Activated T-cell treated with anti-CD3 and anti-CD28 coated beads, Interleukin-2, amount 50 U/mL, for 24 hours (primary cell): ENCODE results near the gene ARHGAP24.

ENCODE experiments used
- DNase-seq: peaks from one replicate; pipeline ENCODE4 v3.0.0-alpha.2; 2020
- H3K27ac Mint-ChIP-seq: 2 replicates; pipeline ENCODE4 v1.8.0; 2020; ENCODE audit warnings: mild to moderate bottlenecking, mixed read lengths
- H3K27me3 Mint-ChIP-seq: 2 replicates; pipeline ENCODE4 v1.8.0; 2020; ENCODE audit warnings: mixed read lengths
- H3K36me3 Mint-ChIP-seq: 2 replicates; pipeline ENCODE4 v1.8.0; 2020; ENCODE audit warnings: low read depth, mixed read lengths
- H3K4me1 Mint-ChIP-seq: 2 replicates; pipeline ENCODE4 v1.8.0; 2020; ENCODE audit warnings: low read depth, mixed read lengths
- H3K4me3 Mint-ChIP-seq: 2 replicates; pipeline ENCODE4 v1.8.0; 2020; ENCODE audit warnings: mild to moderate bottlenecking, moderate library complexity, mixed read lengths
- H3K9me3 Mint-ChIP-seq: 2 replicates; pipeline ENCODE4 v1.8.0; 2020; ENCODE audit warnings: mixed read lengths

ARHGAP24 gene

GRCh38 chr4:85459736-85460135, 15.2 kb upstream of the ARHGAP24 start:
- DNase-seq: no peak
- no peaks in the 10 kb centered on the region for H3K36me3 Mint-ChIP-seq
- no peak overlapping the region for H3K4me3 Mint-ChIP-seq
- no peaks in the 10 kb centered on the region for H3K4me1 Mint-ChIP-seq
- H3K27ac Mint-ChIP-seq: no peak overlapping the region
- H3K27me3 Mint-ChIP-seq: no peaks in the 10 kb centered on the region
- no peaks in the 10 kb centered on the region for H3K9me3 Mint-ChIP-seq

GRCh38 chr4:85474356-85474755, 594 bp upstream of the ARHGAP24 start:
- Mint-ChIP-seq H3K9me3 (peaks cover 3% of the 10 kb centered on the region), H3K36me3 (no peaks in the 10 kb centered on the region), H3K4me1 (peaks cover 2% of the 10 kb centered on the region), H3K4me3 (no peak overlapping the region), H3K27me3 (peaks cover 45% of the 10 kb centered on the region), H3K27ac (no peak overlapping the region)
- DNase-seq: no peak

- H3K4me3 Mint-ChIP-seq: no peak overlapping the region
Observed at GRCh38 chr4:85475631-85476233, 782 bp downstream of the ARHGAP24 start.

GRCh38 chr4:85476381-85476780, 1.4 kb downstream of the ARHGAP24 start:
- Mint-ChIP-seq H3K27ac (no peak overlapping the region), H3K4me1 (peaks cover 2% of the 10 kb centered on the region), H3K9me3 (peaks cover 1% of the 10 kb centered on the region), H3K36me3 (no peaks in the 10 kb centered on the region), H3K4me3 (no peak overlapping the region), H3K27me3 (peaks cover 45% of the 10 kb centered on the region)
- DNase-seq: no peak

More at GRCh38 chr4:85475631-85476233, 782 bp downstream of the ARHGAP24 start:
- H3K4me1 Mint-ChIP-seq: peaks cover 2% of the 10 kb centered on the region
- no peaks in the 10 kb centered on the region for H3K36me3 Mint-ChIP-seq
- peaks cover 45% of the 10 kb centered on the region for H3K27me3 Mint-ChIP-seq
- DNase-seq: no peak
- H3K9me3 Mint-ChIP-seq: no peaks in the 10 kb centered on the region
- H3K27ac Mint-ChIP-seq: no peak overlapping the region

GRCh38 chr4:85477534-85477933, 2.6 kb downstream of the ARHGAP24 start:
- Mint-ChIP-seq H3K4me1 (peaks cover 2% of the 10 kb centered on the region), H3K36me3 (no peaks in the 10 kb centered on the region), H3K4me3 (no peak overlapping the region), H3K27me3 (peaks cover 42% of the 10 kb centered on the region), H3K9me3 (peaks cover 3% of the 10 kb centered on the region), H3K27ac (no peak overlapping the region)
- DNase-seq: no peak

GRCh38 chr4:85478576-85478975, 3.6 kb downstream of the ARHGAP24 start:
- Mint-ChIP-seq H3K4me3 (no peak overlapping the region), H3K9me3 (peaks cover 3% of the 10 kb centered on the region), H3K36me3 (no peaks in the 10 kb centered on the region), H3K4me1 (peaks cover 2% of the 10 kb centered on the region), H3K27ac (no peak overlapping the region), H3K27me3 (peaks cover 32% of the 10 kb centered on the region)
- no peak for DNase-seq

GRCh38 chr4:85482010-85482738, 7.2 kb downstream of the ARHGAP24 start:
- H3K27me3 Mint-ChIP-seq: peaks cover 8% of the 10 kb centered on the region
- H3K4me3 Mint-ChIP-seq: no peak overlapping the region
- no peaks in the 10 kb centered on the region for H3K36me3 Mint-ChIP-seq
- no peak overlapping the region for H3K27ac Mint-ChIP-seq
- H3K9me3 Mint-ChIP-seq: peaks cover 3% of the 10 kb centered on the region
- no peak for DNase-seq
- H3K4me1 Mint-ChIP-seq: no peaks in the 10 kb centered on the region

GRCh38 chr4:85486425-85487086, 11.6 kb downstream of the ARHGAP24 start:
- Mint-ChIP-seq H3K9me3 (peaks cover under 1% of the 10 kb centered on the region), H3K4me1 (no peaks in the 10 kb centered on the region), H3K4me3 (no peak overlapping the region), H3K36me3 (no peaks in the 10 kb centered on the region), H3K27ac (no peak overlapping the region), H3K27me3 (no peaks in the 10 kb centered on the region)
- DNase-seq: no peak

- Mint-ChIP-seq H3K27me3 (no peaks in the 10 kb centered on the region), H3K36me3 (no peaks in the 10 kb centered on the region), H3K4me1 (no peaks in the 10 kb centered on the region), H3K27ac (no peak overlapping the region), H3K4me3 (no peak overlapping the region), H3K9me3 (no peaks in the 10 kb centered on the region)
- DNase-seq: no peak
Observed at GRCh38 chr4:85488416-85488815, 13.5 kb downstream of the ARHGAP24 start.

- H3K27ac Mint-ChIP-seq: no peak overlapping the region
Observed at GRCh38 chr4:85489273-85489981, 14.5 kb downstream of the ARHGAP24 start.

GRCh38 chr4:85491527-85491926, 16.6 kb downstream of the ARHGAP24 start:
- no peak for DNase-seq
- H3K27ac Mint-ChIP-seq: no peak overlapping the region
- H3K9me3 Mint-ChIP-seq: no peaks in the 10 kb centered on the region
- H3K27me3 Mint-ChIP-seq: no peaks in the 10 kb centered on the region
- H3K36me3 Mint-ChIP-seq: no peaks in the 10 kb centered on the region
- no peak overlapping the region for H3K4me3 Mint-ChIP-seq
- H3K4me1 Mint-ChIP-seq: no peaks in the 10 kb centered on the region

More at GRCh38 chr4:85489273-85489981, 14.5 kb downstream of the ARHGAP24 start:
- H3K4me3 Mint-ChIP-seq: no peak overlapping the region
- no peaks in the 10 kb centered on the region for H3K27me3 Mint-ChIP-seq
- no peaks in the 10 kb centered on the region for H3K4me1 Mint-ChIP-seq
- no peaks in the 10 kb centered on the region for H3K36me3 Mint-ChIP-seq
- no peak for DNase-seq
- H3K9me3 Mint-ChIP-seq: no peaks in the 10 kb centered on the region

- Mint-ChIP-seq H3K27ac (no peak overlapping the region), H3K4me1 (no peaks in the 10 kb centered on the region), H3K27me3 (no peaks in the 10 kb centered on the region), H3K4me3 (no peak overlapping the region), H3K36me3 (no peaks in the 10 kb centered on the region), H3K9me3 (peaks cover 4% of the 10 kb centered on the region)
- no peak for DNase-seq
Observed at GRCh38 chr4:85492336-85492735, 17.4 kb downstream of the ARHGAP24 start.

GRCh38 chr4:85495621-85496020, 20.7 kb downstream of the ARHGAP24 start:
- peaks cover 4% of the 10 kb centered on the region for H3K9me3 Mint-ChIP-seq
- H3K4me3 Mint-ChIP-seq: no peak overlapping the region
- no peaks in the 10 kb centered on the region for H3K27me3 Mint-ChIP-seq
- DNase-seq: no peak
- H3K4me1 Mint-ChIP-seq: no peaks in the 10 kb centered on the region
- H3K27ac Mint-ChIP-seq: no peak overlapping the region
- no peaks in the 10 kb centered on the region for H3K36me3 Mint-ChIP-seq

- DNase-seq: no peak
- no peaks in the 10 kb centered on the region for H3K27me3 Mint-ChIP-seq
Observed at GRCh38 chr4:85496126-85496849, 21.3 kb downstream of the ARHGAP24 start.

More at GRCh38 chr4:85496126-85496849, 21.3 kb downstream of the ARHGAP24 start:
- Mint-ChIP-seq H3K4me3 (no peak overlapping the region), H3K4me1 (no peaks in the 10 kb centered on the region), H3K27ac (no peak overlapping the region), H3K36me3 (no peaks in the 10 kb centered on the region), H3K9me3 (peaks cover 4% of the 10 kb centered on the region)
